Loucy (cell line): Measurements from ENCODE around the gene LRRC45.

Experiments used
- H2AFZ ChIP-seq: fragments of 200-600 bp; sonication (generic); 2 replicates; pipeline ENCODE4 v1.6.0; 2016; ENCODE audit warnings: antibody characterized with exemption, mild to moderate bottlenecking, low read length, moderate library complexity
- H3F3A ChIP-seq: fragments of 200-600 bp; 2 replicates; pipeline ENCODE4 v1.6.0; 2016; ENCODE audit warnings: antibody characterized with exemption, low read depth, mild to moderate bottlenecking
- H3K27me3 ChIP-seq: fragments of 200-600 bp; sonication (generic); 2 replicates; pipeline ENCODE4 v1.6.1; 2014; ENCODE audit warnings: low read length, mild to moderate bottlenecking; ENCODE audit not compliant: insufficient read depth, poor library complexity, severe bottlenecking
- H3K36me3 ChIP-seq: fragments of 200-600 bp; sonication (generic); 2 replicates; pipeline ENCODE4 v1.6.1; 2016; ENCODE audit warnings: low read length; ENCODE audit not compliant: insufficient read depth
- H3K4me1 ChIP-seq: fragments of 200-600 bp; sonication (generic); 2 replicates; pipeline ENCODE4 v1.5.1; 2014; ENCODE audit warnings: low read length, mild to moderate bottlenecking; ENCODE audit not compliant: insufficient read depth, poor library complexity, severe bottlenecking
- H3K4me2 ChIP-seq: fragments of 200-600 bp; sonication (generic); 2 replicates; pipeline ENCODE4 v1.6.0; 2014; ENCODE audit warnings: antibody characterized with exemption, low read length, low read depth, mild to moderate bottlenecking; ENCODE audit not compliant: poor library complexity, severe bottlenecking
- H3K4me3 ChIP-seq: fragments of 200-600 bp; sonication (generic); 2 replicates; pipeline ENCODE4 v1.5.1; 2014; ENCODE audit warnings: low read length, mild to moderate bottlenecking, mixed read lengths; ENCODE audit not compliant: poor library complexity, severe bottlenecking
- H3K79me2 ChIP-seq: fragments of 200-600 bp; sonication (generic); 2 replicates; pipeline ENCODE4 v1.6.1; 2014; ENCODE audit warnings: low read length; ENCODE audit not compliant: insufficient read depth
- H3K9ac ChIP-seq: fragments of 200-600 bp; sonication (generic); 2 replicates; pipeline ENCODE4 v1.6.0; 2014; ENCODE audit warnings: mild to moderate bottlenecking, low read depth, low read length, moderate library complexity; ENCODE audit not compliant: poor library complexity, severe bottlenecking
- H3K9me2 ChIP-seq: fragments of 200-600 bp; sonication (generic); replicated peaks from 2 replicates; pipeline ENCODE4 v1.6.1; 2016; ENCODE audit warnings: low read depth, low read length, mixed read lengths
- H3K9me3 ChIP-seq: fragments of 200-600 bp; sonication (generic); 2 replicates; pipeline ENCODE4 v1.6.1; 2014; ENCODE audit warnings: mild to moderate bottlenecking, antibody characterized with exemption, low read length, low read depth; ENCODE audit not compliant: insufficient read depth
- H4K20me1 ChIP-seq: fragments of 200-600 bp; sonication (generic); 2 replicates; pipeline ENCODE4 v1.6.0; 2014; ENCODE audit warnings: antibody characterized with exemption, low read length, mild to moderate bottlenecking; ENCODE audit not compliant: insufficient read depth, poor library complexity, severe bottlenecking
- CTCF ChIP-seq: fragments of 200-600 bp; sonication (generic); conservative IDR thresholded peaks from 2 replicates; pipeline ENCODE4 v1.5.1; 2014; ENCODE audit warnings: mild to moderate bottlenecking, antibody characterized with exemption, low read length
- EZH2phosphoT487 ChIP-seq: fragments of 200-600 bp; IDR thresholded peaks from 2 replicates; pipeline ENCODE4 v1.6.1; 2018; ENCODE audit warnings: antibody characterized with exemption, mild to moderate bottlenecking, moderate library complexity, borderline replicate concordance

LRRC45 gene

GRCh38 chr17:82006468-82007227 lies 16.5 kb upstream of the LRRC45 start:
- H2AFZ ChIP-seq = no peak overlapping the region
- no peak overlapping the region for H3K9ac ChIP-seq
- no peaks in the 10 kb centered on the region for H3K36me3 ChIP-seq
- H3F3A ChIP-seq = no peaks in the 10 kb centered on the region
- H3K9me2 ChIP-seq = no peaks in the 10 kb centered on the region
- no peak overlapping the region for H3K4me2 ChIP-seq
- TF ChIP-seq EZH2phosphoT487 = no peak
- TF ChIP-seq CTCF = no peak
- no peaks in the 10 kb centered on the region for H3K4me1 ChIP-seq
- no peaks in the 10 kb centered on the region for H3K79me2 ChIP-seq
- H4K20me1 ChIP-seq = no peaks in the 10 kb centered on the region
- no peak overlapping the region for H3K4me3 ChIP-seq
- H3K27me3 ChIP-seq = no peaks in the 10 kb centered on the region
- H3K9me3 ChIP-seq = no peaks in the 10 kb centered on the region

GRCh38 chr17:82007228-82007494 lies 15.9 kb upstream of the LRRC45 start:
- Histone ChIP-seq H3K4me1 (no peaks in the 10 kb centered on the region), H3K27me3 (no peaks in the 10 kb centered on the region), H3K9me2 (no peaks in the 10 kb centered on the region), H4K20me1 (no peaks in the 10 kb centered on the region), H3K79me2 (no peaks in the 10 kb centered on the region), H3K4me3 (no peak overlapping the region), H3K36me3 (no peaks in the 10 kb centered on the region), H3F3A (no peaks in the 10 kb centered on the region), H3K4me2 (no peak overlapping the region), H3K9ac (no peak overlapping the region), H2AFZ (no peak overlapping the region), H3K9me3 (no peaks in the 10 kb centered on the region)
- TF ChIP-seq EZH2phosphoT487 = no peak
- TF ChIP-seq CTCF = no peak

GRCh38 chr17:82007495-82008257 lies 15.4 kb upstream of the LRRC45 start:
- no peaks in the 10 kb centered on the region for H3K36me3 ChIP-seq
- H3K79me2 ChIP-seq = no peaks in the 10 kb centered on the region
- no peaks in the 10 kb centered on the region for H3K4me1 ChIP-seq
- no peaks in the 10 kb centered on the region for H4K20me1 ChIP-seq
- H3K4me2 ChIP-seq = no peak overlapping the region
- H3K27me3 ChIP-seq = no peaks in the 10 kb centered on the region
- H3K4me3 ChIP-seq = no peak overlapping the region
- H2AFZ ChIP-seq = no peak overlapping the region
- H3K9me2 ChIP-seq = no peaks in the 10 kb centered on the region
- H3F3A ChIP-seq = no peaks in the 10 kb centered on the region
- no peak overlapping the region for H3K9ac ChIP-seq
- no peaks in the 10 kb centered on the region for H3K9me3 ChIP-seq
- no peak for TF ChIP-seq CTCF
- no peak for TF ChIP-seq EZH2phosphoT487
